GOT3 (cell line): ENCODE data around the gene SSR1.
"Not testable (repeated sequence)": the region's sequence is repeated elsewhere in the genome, so short reads cannot be mapped to it uniquely, and the experiment has no call there.

Source experiments
- DNase-seq: peaks from one replicate; lab custom pipeline; 2025; ENCODE audit warnings: mixed read lengths; lab: John Stamatoyannopoulos, UW

The SSR1 gene

GRCh38 chr6:7317538-7317937 lies 4.5 kb upstream of the SSR1 start:
- no peak for DNase-seq

- no peak for DNase-seq
These were observed 3.9 kb upstream of the SSR1 start for GRCh38 chr6:7316658-7317533.

DNA sequence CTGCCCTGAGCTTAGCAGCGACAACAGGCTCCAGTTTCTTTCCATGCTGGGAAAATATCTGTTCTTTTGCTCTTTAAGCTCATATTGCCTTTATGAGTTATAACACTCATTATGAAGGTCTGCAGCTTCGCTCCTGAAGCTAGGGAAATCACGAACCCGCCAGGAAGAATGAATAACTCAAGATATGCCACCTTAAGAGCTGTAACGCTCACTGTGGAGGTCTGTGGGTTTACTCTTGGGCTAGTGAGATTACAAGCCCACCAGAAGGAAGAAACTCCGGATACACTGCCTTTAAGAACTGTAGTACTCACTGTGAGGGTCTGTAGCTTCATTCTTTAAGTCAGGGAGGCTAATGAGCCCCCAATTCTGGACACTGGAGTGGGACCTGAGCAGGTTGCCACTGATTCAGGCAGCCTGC lies 3.0 kb upstream of the SSR1 start:
- DNase-seq, result no peak

DNA sequence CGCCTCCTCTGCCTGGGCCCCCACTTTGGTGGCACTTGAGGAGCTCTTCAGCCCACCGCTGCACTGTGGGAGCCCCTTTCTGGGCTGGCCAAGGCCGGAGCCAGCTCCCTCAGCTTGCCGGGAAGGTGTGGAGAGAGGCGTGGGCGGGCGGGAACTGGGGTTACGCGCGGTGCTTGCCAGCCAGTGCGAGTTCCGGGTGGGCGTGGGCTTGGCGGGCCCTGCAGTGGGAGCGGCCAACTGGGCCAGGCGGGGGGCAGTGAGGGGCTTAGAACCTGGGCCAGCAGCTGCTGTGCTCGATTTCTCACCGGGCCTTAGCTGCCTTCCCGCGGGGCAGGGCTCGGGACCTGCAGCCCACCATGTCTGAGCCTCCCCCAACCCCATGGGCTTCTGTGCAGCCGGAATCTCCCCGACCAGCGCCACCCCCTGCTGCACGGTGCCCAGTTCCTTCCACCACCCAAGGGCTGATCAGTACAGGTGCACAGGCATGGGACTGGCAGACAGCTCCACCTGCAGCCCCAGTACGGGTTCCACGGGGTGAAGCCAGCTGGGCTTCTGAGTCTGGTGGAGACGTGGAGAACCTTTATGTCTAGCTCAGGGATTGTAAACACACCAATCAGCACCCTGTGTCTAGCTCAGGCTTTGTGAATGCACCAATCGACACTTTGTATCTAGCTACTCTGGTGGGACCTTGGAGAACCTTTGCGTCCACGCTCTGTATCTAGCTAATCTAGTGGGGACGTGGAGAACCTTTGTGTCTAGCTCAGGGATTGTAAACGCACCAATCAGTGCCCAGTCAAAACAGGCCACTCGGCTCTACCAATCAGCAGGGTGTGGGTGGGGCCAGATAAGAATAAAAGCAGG lies 2.3 kb upstream of the SSR1 start:
- DNase-seq, result not testable (repeated sequence)

DNA sequence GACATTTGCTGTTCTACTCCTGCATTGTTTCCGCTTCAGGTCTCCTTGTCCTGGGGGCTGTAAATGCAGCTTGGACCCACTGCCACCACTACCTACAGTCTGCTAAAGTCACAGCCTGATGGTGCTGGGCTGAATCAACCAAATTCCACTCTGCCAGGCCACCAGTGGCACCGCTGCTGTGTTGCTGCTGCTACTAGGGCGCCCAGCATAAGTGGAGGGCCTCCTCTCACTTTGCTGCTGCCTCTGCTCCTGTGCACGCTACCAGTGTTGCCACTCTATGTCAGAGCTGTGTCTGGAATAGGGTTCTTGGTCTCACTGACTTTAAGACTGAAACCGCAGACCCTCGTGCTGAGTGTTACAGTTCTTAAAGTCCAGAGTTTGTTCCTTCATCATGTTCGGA lies 1.4 kb upstream of the SSR1 start:
- no peak for DNase-seq

DNA sequence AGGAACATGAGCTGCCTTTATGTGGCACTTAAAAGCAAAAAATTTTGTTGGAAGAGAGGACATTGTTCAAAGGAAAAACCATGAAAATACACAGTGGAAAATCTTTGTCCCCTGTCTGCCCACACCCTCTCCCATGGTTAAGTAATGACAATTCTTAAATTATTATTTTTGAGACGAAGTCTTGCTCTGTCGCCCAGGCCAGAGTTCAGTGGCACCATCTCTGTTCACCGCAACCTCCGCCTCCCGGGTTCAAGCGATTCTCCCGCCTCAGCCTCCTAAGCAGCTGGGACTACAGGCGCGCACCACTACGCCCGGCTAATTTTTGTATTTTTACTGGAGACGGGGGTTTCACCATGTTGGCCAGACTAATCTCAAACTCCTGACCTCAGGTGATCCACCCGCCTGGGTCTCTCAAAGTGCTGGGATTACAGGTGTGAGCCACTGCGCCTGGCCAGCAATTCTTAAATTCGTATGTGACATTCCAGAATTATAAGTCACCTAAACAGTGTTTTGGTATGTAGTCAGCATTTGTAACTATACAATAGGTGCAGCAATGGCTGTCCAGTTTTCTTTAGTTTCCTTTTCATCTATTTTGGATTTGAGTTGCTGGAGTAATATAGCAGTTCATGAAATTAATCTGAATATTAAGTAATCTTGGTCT lies 636 bp upstream of the SSR1 start:
- DNase-seq, result no peak

DNA sequence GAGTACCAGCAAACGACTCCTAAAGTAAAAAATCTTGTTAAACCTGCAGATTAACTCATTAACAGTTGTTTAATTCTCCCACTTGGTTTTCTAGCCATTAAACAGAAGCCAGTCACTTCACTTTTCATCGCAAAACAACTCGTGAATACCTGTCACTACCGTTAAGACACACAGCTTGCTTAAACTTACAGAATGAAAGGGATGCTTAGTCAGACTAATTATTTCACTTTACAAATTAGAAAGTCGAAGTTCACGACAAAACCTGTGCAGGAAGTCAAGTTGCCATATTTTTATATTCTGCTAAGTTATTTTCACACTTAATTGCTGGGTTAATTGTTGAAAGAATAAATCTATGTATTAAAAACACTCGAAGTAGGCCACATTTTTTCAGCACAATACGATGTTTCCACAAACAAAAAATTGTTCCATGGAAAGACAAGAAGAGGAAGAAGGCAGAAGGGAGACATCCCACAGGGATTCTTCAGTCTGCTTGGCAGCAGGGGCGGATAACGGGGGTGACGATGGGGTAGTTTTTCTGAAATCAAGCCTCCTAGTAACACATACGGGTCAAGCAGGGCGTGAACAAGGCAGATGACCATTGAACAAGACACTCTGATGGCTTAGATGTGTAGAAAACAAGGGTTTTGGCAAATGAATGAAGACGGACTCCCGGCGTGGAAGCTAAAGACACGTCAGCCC lies 933 bp downstream of the SSR1 start:
- no peak for DNase-seq

DNA sequence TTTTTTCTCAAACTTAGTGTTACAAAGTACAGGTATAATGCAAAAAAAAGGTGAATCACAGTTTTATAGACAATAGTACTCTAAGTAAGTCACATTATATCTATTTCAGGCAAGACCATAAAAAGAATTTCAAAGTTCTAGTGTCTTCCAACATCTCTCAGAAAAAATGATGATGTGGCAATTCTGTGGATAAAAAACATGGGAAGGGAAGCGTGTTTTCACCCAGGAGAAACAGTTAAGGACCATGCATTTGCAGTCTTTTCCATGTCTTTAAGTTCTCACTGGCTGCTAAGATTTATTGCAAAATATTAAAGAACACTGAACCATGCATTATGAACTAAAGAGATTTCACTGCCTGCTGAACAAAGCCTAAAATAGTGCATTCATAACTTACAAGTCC lies 1.8 kb downstream of the SSR1 start:
- DNase-seq, result no peak

DNA sequence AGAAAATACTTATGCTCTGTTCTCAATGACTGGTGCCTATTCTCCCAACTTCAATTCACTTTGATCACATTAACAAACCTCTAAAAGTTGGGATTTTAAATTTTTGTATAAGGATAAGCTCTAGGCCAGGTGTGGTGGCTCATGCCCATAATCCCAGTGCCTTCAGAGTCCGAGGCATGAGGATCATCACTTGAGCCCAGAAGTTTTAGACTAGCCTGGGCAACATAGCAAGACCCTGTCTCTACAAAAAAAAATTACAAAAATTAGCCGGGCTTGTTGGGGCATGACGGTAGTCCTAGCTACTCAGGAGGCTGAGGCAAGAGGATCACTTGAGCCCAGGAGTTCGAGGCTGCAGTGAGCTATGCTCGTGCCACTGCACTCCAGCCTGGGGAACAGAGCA lies 3.9 kb downstream of the SSR1 start:
- DNase-seq, result no peak

GRCh38 chr6:7307533-7307932 lies 5.5 kb downstream of the SSR1 start:
- no peak for DNase-seq

GRCh38 chr6:7304821-7305220 lies 8.2 kb downstream of the SSR1 start:
- no peak for DNase-seq

GRCh38 chr6:7301702-7302101 lies 11.3 kb downstream of the SSR1 start:
- no peak for DNase-seq

GRCh38 chr6:7300926-7301325 lies 12.1 kb downstream of the SSR1 start:
- no peak for DNase-seq

DNA sequence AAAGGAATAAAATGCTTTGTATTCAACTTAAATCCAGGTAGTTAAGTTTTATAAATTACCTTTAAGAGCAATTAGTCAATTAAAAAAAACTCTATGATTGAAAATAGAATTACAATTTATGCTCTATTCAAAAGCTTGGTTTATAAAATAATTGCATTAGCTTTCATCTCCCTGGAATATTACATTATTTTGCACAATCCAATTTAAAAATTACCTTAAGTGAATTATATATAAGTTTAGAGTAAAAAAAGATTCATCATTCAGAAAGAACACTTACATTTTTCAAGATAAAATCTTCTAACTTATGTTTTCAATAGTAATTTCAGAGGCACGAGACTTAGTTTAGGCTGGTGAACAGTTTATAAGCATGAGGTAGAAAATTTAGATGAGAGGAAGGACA lies 14.9 kb downstream of the SSR1 start:
- DNase-seq, result no peak

- DNase-seq, result no peak
These were observed 16.4 kb downstream of the SSR1 start for GRCh38 chr6:7296602-7297001.

DNA sequence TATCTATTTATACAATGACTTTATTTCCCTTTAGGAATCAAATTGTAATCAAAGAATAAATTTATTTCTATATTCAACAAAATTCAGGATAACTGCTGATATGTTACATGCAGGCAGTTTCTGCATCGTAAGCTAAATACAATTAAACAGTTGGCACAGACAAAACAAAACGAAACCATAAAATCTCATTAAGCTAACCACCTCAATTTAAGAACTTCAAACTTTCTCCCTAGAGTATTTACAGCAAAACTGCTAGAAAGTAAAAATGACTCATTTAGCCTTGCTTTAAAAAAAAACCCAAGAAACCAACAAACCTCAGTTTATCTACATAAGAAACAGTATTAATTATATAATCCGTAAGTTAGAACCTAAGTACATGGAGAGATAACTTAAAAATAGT lies 17.1 kb downstream of the SSR1 start:
- no peak for DNase-seq

- no peak for DNase-seq
These were observed 20.3 kb downstream of the SSR1 start for GRCh38 chr6:7292596-7293255.

DNA sequence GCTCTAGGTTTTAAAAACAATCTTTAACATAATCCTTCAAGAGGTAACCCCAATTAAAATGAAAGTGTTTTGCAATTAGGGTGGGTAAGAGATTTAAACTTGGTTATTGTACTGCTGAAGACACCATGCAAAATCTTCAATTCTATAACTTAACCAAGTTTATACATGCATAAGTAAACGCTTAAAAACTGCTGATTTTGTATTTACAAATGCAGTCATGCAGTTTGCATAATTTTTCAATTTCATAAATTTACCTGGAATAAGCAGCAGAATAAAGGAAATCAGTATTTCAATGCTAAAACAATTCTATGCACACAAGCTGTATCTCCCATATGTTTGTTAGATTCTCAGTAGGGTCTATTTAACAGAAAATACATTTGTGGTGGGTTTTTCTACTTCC lies 22.9 kb downstream of the SSR1 start:
- DNase-seq, result no peak

GRCh38 chr6:7285416-7285815 lies 27.6 kb downstream of the SSR1 start:
- no peak for DNase-seq

GRCh38 chr6:7283676-7284075 lies 29.3 kb downstream of the SSR1 start:
- no peak for DNase-seq

GRCh38 chr6:7282097-7282906 lies 30.7 kb downstream of the SSR1 start:
- DNase-seq, result no peak
